ENCODE measurements around the gene DCAF8L1.
"Not testable (repeated sequence)": the region's sequence is repeated elsewhere in the genome, so short reads cannot be mapped to it uniquely, and the experiment has no call there.

DCAF8L1 gene

GRCh38 chrX:27981349-27981748, at the start of gene DCAF8L1:
Gene DCAF8L1, minus strand, starts transcription at chrX:27981449. Its CDS starts 115 bp downstream, at chrX:27981334.
- DNase-seq: no peak

- no peak for DNase-seq
Observed at GRCh38 chrX:28022371-28022770, 41.1 kb upstream of the DCAF8L1 start.

GRCh38 chrX:28016823-28017222, 35.6 kb upstream of the DCAF8L1 start:
- DNase-seq: peak; percentile 71

- no peak for DNase-seq
Observed at GRCh38 chrX:28015993-28016392, 34.7 kb upstream of the DCAF8L1 start.

- peak; percentile 72 for DNase-seq
Observed at GRCh38 chrX:28010875-28011274, 29.6 kb upstream of the DCAF8L1 start.

- DNase-seq: no peak
Observed at GRCh38 chrX:27998666-27999065, 17.4 kb upstream of the DCAF8L1 start.

- no peak for DNase-seq
Observed at GRCh38 chrX:27997622-27998021, 16.4 kb upstream of the DCAF8L1 start.

GRCh38 chrX:27996132-27996531, 14.9 kb upstream of the DCAF8L1 start:
- DNase-seq: no peak

GRCh38 chrX:27995611-27996010, 14.4 kb upstream of the DCAF8L1 start:
- peak; percentile 67 for DNase-seq

- DNase-seq: no peak
Observed at GRCh38 chrX:27987862-27988646, 6.8 kb upstream of the DCAF8L1 start.

- not testable (repeated sequence) for DNase-seq
Observed at GRCh38 chrX:27976934-27977333, 4.3 kb downstream of the DCAF8L1 start.

- DNase-seq: no peak
Observed at GRCh38 chrX:27976284-27976683, 5.0 kb downstream of the DCAF8L1 start.

GRCh38 chrX:27968878-27969277, 12.4 kb downstream of the DCAF8L1 start:
- DNase-seq: no peak

- DNase-seq: no peak
Observed at GRCh38 chrX:27968352-27968751, 12.9 kb downstream of the DCAF8L1 start.

GRCh38 chrX:27966955-27967354, 14.3 kb downstream of the DCAF8L1 start:
- peak; percentile 41 for DNase-seq

- no peak for DNase-seq
Observed at GRCh38 chrX:27966492-27966891, 14.8 kb downstream of the DCAF8L1 start.

GRCh38 chrX:27965348-27965747, 15.9 kb downstream of the DCAF8L1 start:
- not testable (repeated sequence) for DNase-seq

GRCh38 chrX:27964432-27964831, 16.8 kb downstream of the DCAF8L1 start:
- DNase-seq: no peak

- DNase-seq: not testable (repeated sequence)
Observed at GRCh38 chrX:27960410-27960809, 20.8 kb downstream of the DCAF8L1 start.

- DNase-seq: peak; percentile 93
Observed at GRCh38 chrX:27953171-27953570, 28.1 kb downstream of the DCAF8L1 start.

GRCh38 chrX:27933361-27933760, 47.9 kb downstream of the DCAF8L1 start:
- DNase-seq: peak; percentile 1

Data from MV-4-11 (cell line).